Measurements from ENCODE around the gene EPB41L3.

DNA sequence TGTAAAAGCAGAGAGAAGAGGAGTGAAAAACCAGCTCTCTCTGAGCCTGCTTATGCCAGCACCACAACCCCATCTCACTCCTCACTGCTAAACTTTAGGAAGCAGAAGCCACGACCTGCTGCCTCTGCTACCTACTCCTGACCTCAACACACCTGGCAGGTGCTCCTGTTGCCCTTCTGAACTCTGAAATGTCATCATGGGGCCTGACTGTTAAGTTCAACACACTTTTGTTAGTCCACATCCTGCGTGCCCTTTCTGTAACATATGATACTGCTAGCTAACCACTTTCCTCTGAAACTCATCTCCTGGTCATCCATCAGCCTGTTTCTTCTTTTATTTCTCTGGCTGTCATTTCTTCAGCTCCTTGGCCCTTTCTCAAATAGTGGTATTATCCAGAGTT is 118.1 kb downstream of the EPB41L3 start:
- TF ChIP-seq EZH2 (IDR thresholded peaks at IDR 0.05; ENCODE audit: low read depth, unreplicated experiment) = no peak
- TF ChIP-seq, protein P1, sequence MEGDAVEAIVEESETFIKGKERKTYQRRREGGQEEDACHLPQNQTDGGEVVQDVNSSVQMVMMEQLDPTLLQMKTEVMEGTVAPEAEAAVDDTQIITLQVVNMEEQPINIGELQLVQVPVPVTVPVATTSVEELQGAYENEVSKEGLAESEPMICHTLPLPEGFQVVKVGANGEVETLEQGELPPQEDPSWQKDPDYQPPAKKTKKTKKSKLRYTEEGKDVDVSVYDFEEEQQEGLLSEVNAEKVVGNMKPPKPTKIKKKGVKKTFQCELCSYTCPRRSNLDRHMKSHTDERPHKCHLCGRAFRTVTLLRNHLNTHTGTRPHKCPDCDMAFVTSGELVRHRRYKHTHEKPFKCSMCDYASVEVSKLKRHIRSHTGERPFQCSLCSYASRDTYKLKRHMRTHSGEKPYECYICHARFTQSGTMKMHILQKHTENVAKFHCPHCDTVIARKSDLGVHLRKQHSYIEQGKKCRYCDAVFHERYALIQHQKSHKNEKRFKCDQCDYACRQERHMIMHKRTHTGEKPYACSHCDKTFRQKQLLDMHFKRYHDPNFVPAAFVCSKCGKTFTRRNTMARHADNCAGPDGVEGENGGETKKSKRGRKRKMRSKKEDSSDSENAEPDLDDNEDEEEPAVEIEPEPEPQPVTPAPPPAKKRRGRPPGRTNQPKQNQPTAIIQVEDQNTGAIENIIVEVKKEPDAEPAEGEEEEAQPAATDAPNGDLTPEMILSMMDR (conservative IDR thresholded peaks at IDR 0.05; ENCODE audit: low read depth in 2 of 2) = no peak
- TF ChIP-seq EZH2phosphoT487 (IDR thresholded peaks at IDR 0.05; ENCODE audit: unreplicated experiment) = no peak
- TF ChIP-seq, protein P2, sequence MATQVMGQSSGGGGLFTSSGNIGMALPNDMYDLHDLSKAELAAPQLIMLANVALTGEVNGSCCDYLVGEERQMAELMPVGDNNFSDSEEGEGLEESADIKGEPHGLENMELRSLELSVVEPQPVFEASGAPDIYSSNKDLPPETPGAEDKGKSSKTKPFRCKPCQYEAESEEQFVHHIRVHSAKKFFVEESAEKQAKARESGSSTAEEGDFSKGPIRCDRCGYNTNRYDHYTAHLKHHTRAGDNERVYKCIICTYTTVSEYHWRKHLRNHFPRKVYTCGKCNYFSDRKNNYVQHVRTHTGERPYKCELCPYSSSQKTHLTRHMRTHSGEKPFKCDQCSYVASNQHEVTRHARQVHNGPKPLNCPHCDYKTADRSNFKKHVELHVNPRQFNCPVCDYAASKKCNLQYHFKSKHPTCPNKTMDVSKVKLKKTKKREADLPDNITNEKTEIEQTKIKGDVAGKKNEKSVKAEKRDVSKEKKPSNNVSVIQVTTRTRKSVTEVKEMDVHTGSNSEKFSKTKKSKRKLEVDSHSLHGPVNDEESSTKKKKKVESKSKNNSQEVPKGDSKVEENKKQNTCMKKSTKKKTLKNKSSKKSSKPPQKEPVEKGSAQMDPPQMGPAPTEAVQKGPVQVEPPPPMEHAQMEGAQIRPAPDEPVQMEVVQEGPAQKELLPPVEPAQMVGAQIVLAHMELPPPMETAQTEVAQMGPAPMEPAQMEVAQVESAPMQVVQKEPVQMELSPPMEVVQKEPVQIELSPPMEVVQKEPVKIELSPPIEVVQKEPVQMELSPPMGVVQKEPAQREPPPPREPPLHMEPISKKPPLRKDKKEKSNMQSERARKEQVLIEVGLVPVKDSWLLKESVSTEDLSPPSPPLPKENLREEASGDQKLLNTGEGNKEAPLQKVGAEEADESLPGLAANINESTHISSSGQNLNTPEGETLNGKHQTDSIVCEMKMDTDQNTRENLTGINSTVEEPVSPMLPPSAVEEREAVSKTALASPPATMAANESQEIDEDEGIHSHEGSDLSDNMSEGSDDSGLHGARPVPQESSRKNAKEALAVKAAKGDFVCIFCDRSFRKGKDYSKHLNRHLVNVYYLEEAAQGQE (IDR thresholded peaks at IDR 0.05; ENCODE audit: unreplicated experiment) = no peak
- TF ChIP-seq POLR2AphosphoS5 (IDR thresholded peaks at IDR 0.05; ENCODE audit: low read depth) = no peak
- TF ChIP-seq JUNB (IDR thresholded peaks at IDR 0.05; ENCODE audit: unreplicated experiment) = no peak
- TF ChIP-seq STAT1 (IDR thresholded peaks at IDR 0.05; ENCODE audit: unreplicated experiment) = no peak
- TF ChIP-seq CREB1 (CRISPR knock-in tag; IDR thresholded peaks at IDR 0.05; ENCODE audit: low read depth) = no peak
- TF ChIP-seq ZNF331 (CRISPR knock-in tag; IDR thresholded peaks at IDR 0.05; ENCODE audit: low read depth) = no peak
- TF ChIP-seq, protein P3, sequence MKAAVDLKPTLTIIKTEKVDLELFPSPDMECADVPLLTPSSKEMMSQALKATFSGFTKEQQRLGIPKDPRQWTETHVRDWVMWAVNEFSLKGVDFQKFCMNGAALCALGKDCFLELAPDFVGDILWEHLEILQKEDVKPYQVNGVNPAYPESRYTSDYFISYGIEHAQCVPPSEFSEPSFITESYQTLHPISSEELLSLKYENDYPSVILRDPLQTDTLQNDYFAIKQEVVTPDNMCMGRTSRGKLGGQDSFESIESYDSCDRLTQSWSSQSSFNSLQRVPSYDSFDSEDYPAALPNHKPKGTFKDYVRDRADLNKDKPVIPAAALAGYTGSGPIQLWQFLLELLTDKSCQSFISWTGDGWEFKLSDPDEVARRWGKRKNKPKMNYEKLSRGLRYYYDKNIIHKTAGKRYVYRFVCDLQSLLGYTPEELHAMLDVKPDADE (IDR thresholded peaks at IDR 0.05) = no peak
- TF ChIP-seq, protein P4, sequence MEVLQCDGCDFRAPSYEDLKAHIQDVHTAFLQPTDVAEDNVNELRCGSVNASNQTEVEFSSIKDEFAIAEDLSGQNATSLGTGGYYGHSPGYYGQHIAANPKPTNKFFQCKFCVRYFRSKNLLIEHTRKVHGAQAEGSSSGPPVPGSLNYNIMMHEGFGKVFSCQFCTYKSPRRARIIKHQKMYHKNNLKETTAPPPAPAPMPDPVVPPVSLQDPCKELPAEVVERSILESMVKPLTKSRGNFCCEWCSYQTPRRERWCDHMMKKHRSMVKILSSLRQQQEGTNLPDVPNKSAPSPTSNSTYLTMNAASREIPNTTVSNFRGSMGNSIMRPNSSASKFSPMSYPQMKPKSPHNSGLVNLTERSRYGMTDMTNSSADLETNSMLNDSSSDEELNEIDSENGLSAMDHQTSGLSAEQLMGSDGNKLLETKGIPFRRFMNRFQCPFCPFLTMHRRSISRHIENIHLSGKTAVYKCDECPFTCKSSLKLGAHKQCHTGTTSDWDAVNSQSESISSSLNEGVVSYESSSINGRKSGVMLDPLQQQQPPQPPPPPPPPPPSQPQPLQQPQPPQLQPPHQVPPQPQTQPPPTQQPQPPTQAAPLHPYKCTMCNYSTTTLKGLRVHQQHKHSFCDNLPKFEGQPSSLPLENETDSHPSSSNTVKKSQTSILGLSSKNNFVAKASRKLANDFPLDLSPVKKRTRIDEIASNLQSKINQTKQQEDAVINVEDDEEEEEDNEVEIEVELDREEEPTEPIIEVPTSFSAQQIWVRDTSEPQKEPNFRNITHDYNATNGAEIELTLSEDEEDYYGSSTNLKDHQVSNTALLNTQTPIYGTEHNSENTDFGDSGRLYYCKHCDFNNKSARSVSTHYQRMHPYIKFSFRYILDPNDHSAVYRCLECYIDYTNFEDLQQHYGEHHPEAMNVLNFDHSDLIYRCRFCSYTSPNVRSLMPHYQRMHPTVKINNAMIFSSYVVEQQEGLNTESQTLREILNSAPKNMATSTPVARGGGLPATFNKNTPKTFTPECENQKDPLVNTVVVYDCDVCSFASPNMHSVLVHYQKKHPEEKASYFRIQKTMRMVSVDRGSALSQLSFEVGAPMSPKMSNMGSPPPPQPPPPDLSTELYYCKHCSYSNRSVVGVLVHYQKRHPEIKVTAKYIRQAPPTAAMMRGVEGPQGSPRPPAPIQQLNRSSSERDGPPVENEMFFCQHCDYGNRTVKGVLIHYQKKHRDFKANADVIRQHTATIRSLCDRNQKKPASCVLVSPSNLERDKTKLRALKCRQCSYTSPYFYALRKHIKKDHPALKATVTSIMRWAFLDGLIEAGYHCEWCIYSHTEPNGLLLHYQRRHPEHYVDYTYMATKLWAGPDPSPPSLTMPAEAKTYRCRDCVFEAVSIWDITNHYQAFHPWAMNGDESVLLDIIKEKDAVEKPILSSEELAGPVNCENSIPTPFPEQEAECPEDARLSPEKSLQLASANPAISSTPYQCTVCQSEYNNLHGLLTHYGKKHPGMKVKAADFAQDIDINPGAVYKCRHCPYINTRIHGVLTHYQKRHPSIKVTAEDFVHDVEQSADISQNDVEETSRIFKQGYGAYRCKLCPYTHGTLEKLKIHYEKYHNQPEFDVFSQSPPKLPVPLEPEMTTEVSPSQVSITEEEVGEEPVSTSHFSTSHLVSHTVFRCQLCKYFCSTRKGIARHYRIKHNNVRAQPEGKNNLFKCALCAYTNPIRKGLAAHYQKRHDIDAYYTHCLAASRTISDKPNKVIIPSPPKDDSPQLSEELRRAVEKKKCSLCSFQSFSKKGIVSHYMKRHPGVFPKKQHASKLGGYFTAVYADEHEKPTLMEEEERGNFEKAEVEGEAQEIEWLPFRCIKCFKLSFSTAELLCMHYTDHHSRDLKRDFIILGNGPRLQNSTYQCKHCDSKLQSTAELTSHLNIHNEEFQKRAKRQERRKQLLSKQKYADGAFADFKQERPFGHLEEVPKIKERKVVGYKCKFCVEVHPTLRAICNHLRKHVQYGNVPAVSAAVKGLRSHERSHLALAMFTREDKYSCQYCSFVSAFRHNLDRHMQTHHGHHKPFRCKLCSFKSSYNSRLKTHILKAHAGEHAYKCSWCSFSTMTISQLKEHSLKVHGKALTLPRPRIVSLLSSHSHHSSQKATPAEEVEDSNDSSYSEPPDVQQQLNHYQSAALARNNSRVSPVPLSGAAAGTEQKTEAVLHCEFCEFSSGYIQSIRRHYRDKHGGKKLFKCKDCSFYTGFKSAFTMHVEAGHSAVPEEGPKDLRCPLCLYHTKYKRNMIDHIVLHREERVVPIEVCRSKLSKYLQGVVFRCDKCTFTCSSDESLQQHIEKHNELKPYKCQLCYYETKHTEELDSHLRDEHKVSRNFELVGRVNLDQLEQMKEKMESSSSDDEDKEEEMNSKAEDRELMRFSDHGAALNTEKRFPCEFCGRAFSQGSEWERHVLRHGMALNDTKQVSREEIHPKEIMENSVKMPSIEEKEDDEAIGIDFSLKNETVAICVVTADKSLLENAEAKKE (CRISPR knock-in tag; IDR thresholded peaks at IDR 0.05) = no peak
- TF ChIP-seq NANOG (IDR thresholded peaks at IDR 0.05; ENCODE audit: borderline replicate concordance) = no peak
